IPS-NIHi11 (cell line): Measurements from ENCODE around the gene KRT36.

Experiments
- DNase-seq: peaks from one replicate; pipeline ENCODE4 v3.0.0; 2012; ENCODE audit warnings: mixed read lengths, low spot score

KRT36 gene

DNA sequence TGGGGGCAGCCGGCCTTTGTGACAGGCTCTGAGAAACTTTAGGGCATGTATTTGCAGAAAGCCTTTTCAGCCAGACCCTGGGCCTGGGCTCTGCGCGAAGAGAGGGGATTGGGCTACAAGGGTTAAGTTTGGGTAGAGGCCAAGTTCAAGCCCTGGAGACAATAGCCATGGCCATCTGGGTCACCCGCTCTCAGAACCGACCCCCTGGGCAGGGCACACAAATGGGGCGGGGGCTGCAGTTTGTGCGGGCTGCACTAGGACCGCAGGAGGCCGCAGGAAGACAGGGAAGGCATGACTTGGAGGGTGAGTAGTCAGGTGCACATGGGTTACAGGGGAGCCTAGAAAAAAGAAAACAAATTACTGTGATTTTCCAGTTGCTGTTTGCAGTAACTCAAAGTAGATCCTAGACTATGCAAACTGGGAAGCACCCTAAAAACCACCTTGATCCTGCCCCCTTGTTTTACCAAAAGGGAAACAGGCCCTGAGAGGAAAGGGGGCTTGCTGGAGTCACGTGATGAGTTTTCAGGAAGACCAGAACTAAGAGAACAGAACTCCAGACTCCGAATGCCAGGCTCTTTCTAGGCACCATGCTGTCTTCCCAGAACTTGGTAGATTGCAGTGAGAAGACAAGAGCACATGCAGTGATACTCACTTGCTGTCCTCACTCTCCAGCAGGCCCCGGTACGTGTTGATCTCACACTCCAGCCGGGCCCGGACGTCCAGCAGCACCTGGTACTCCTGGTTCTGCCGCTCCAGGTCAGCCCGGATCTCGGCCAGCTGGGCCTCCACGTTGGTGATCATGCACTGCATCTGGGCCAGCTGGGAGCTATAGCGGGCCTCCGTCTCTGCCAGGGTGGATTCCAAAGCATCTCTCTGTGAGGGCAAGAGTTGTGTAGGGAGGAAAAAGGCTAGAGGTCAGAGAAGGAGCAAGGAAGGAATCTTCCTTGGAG lies 12.6 kb downstream of the KRT36 start:
- DNase-seq = no peak

DNA sequence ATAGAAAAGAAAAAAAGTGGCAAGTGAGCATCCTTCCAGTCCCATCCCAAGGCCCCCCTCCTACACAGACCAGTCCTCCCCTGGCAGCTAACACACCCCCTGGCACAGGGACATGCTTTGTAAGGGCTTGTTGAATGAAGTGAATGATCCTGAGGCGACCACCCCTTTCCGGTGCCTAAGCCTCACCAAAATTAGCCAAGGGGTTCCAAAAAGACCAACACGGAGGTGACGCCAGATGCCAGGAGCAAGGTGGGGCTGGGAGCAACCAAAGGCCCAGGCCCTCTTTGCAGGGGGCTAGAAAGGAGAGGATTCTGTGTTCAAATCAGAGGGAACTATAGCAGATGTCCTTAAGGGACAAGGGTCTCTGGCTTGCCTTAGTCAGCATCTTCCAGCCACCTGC lies 14.3 kb downstream of the KRT36 start:
- DNase-seq = no peak

DNA sequence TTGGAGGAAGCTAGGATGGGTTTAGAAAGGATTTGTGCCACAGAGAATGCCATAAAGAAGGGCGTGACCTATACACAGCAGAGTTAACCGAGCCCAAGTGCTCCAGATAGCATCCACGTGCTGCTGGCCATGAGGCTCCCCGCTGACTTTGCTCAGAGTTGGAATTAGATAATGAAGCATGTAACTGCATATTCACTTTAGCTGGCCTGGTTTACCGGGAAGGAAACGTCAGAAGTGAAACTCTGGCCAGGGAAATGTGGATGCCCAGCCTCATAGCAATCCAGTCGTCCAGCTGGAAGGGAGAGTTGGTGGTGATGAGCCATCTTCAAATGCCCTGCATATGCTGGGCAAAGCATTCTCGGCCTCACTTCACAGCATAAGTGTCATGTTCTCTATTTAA lies 14.8 kb downstream of the KRT36 start:
- no peak for DNase-seq

DNA sequence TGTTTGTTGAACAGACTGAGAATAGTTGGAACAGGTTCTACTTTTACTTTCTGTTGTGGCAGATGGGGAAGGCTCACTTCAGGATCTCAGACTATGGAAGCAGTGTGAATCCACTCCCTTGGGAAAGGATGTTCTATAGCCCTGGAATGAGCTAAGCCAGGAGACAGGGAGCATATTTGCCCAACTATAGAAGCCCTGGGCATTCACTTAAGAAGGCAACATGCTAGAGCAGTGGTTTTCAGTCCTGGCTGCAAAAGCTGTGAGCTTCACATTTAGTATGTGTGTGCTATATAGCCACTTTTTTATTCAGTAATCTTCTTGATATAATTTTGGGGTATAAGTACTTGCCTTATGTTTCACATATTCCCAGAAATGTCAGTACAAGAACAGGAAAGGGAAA lies 21.4 kb downstream of the KRT36 start:
- DNase-seq = no peak

DNA sequence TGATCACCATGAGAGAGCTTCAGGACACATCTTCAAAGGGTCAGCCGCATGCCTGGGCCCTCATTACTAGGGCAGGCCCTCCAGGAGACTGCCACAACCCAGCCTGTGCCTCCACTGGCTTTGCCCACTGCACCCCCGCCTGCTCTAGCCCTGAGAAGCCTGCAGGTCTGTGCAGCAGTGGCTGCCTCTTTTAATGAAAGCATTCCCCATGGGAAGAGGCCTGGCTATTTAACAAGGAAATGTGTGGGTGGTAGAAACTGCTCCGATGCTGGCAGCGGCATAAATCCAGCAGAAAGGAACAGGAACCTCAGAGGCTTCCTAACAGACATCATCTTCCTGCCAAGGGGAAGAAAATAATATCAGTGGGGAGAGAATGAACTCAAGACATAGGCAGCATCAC lies 22.1 kb downstream of the KRT36 start:
- no peak for DNase-seq

DNA sequence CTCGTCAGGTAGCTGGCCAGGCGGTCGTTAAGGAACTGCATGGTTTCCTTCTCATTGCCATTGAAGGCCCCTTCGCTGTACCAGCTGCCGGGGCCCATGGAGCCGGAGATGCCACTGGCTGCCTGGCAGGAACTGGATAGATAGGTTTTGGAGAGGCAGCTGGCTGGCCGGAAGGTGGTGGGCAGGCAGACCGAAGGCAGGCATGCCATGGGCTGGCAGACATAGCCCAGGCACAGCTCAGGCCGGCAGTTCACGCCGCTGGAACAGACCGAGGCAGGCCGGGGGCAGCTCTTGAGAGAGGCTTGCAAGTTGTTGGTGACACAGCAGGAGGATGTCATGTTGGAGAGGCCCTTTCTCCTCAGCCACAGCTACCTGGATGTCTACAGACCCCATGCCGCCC lies 22.7 kb downstream of the KRT36 start, which contains the start of gene KRT32:
KRT32 (minus strand) TSS at position 399 of the 400 bp plus-strand sequence; CDS start at position 338, 61 bp downstream.
- DNase-seq = no peak

DNA sequence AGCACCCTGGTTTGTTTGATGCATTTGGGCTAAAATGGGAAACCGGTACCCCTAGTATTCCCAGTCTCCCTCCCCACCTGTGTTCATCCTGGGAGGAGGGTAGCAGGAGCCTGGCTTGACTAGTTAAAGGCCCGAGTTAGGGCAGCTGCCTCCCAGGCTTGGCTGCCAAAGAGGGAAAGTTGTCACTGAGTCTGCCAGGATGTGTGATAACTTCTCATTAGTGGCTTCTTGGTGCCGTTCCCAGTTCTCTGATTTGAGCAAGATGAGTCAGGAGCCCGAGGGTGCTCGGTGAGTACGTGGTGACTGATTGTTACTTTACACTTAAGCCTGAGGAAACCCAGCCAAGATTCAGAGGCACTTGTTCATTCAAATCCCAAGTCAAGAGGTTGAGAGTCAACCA lies 25.0 kb downstream of the KRT36 start:
- no peak for DNase-seq

DNA sequence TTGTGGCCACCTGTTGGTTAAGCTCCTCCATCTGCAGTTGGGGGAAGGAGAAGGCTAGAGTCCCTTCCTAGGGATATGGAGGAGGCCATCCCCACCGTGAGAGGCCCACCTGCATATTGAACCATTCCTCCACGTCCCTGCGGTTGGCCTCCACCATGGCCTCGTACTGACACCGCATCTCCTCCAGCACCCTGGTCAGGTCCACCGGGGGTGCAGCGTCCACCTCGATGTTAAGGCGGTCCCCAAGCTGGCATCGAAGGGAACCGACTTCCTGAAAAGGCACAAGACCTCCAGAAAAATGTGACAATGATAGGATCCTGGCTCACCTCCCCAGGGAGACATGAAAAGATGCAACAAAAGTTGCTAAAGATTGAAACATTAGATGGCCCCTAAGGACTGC lies 25.5 kb downstream of the KRT36 start:
- DNase-seq = no peak

DNA sequence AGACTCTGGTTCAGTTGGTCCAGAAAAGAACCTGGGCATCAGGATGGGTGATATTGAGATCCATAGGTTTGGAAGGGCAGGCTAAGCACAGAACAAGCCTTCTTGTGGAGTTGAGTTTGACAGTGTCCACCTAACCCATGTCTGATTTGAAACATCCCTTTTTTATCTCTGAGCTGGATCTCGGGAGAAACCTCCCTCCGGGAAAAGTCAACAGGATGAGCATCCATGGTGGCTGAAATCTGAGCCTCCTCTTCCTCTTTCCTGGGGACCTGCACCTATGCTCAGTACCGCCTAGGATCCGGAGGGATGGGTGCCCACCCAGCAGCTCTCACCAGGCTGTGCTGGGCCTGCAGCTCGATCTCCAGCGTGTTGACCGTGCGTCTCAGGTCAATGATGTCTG lies 26.0 kb downstream of the KRT36 start:
- DNase-seq = no peak

DNA sequence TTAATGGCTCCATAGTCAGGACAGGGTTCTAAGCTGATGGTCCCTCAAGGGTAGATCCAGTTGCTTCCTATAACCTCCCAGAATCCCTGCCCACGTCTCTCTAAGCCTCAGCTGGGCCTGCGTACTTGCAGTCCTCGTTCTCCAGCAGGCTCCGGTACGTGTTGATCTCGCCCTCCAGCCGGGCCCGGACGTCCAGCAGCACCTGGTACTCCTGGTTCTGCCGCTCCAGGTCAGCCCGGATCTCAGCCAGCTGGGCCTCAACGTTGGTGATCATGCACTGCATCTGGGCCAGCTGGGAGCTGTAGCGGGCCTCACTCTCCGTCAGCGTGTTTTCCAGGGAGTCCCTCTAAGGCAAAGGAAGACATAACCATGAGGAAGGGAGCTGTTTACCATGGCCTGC lies 27.0 kb downstream of the KRT36 start:
- DNase-seq = no peak

DNA sequence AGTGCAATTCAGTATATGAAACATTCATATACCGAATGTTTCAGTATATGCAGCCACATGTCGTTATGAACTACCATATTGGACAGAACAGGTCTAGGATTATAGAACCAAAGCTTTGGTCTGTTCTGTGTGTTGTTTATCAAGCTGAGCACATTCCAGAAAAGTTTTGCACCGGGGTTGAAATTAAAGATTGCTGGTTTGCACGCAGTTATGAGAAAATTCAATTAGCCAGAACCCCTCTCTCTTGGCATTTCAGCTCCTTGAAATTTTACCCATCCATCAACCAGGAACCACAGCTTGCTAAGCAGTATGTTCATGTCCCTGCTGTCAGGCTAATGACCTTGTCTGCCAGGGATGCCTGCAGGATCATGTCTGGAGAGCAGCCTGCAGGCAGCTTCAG lies 32.0 kb downstream of the KRT36 start:
- no peak for DNase-seq

DNA sequence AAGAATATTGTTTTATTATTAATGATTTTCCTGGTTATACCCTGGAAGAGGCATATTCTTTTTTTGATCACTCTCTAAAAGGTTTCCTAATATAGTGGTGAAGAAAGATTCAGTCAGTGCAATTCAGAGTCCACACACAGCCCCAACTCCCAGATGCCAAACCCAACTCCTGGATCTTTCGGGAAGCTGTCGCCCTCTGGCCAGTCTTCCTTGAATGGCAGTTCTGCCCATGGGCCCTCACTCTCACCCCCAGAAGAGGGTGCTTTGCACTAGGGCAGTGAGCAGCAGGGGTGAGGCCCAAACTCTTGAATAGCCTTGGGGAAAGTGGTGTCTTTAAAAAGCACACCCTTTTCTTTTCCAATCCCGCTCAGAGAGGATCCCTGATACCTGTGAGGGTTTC lies 33.5 kb downstream of the KRT36 start:
- DNase-seq = peak; percentile 51

DNA sequence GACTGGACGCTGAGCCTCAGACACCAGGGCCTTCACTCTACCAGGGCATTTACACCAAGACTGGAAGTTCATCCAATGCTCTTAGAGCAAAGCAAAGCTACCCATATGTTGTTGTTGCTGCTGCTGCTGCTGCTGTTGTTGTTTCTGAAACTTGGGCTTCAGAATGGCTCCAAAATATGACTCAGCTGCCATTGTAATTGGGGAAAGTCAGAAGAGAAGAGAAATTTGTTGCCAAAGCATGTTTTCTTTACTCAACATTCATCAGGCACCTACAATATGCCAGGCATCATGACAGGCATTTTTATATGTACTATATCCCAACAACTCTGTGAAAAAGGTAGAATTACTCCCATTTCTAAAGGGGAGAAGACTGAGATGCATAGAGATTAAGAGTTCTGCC lies 34.5 kb downstream of the KRT36 start:
- DNase-seq = no peak

DNA sequence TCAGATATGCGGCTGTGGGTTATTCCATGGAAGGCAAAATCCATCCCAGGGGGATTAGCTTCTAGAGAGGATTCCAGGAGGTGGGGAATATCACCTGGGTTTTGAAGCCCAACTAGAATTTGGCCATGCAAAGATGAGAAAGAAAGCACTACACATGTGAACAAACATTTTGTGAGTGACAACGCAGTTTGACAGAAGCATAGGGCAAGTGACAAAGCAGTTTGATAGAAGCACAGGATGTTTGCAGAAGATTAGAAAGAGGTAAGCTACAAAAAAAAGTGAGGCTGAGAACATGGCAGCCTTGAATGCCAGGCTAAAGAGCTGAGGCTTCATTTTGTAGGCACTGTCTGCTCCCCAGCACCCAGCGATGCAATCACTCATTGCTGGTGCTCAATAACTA lies 36.6 kb downstream of the KRT36 start:
- no peak for DNase-seq

DNA sequence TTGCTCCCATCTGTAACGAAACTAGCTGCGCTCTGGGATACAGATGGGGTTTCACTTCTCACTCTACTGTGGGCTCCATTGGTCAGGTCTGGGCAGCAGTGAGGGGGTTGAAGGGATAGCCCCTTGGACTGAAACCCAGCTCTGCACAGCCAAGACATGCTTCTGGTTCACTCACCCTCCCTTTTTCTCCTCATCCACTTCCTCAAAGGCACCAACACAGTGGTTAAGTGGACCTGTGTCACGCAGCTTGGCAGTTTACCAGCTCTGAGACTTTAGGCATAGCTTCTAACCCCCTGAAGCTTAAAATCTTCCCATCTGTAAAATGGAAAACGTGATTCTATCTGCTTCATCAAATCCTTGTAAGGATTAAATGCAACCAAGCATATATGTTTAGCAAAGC lies 37.4 kb downstream of the KRT36 start:
- DNase-seq = no peak

DNA sequence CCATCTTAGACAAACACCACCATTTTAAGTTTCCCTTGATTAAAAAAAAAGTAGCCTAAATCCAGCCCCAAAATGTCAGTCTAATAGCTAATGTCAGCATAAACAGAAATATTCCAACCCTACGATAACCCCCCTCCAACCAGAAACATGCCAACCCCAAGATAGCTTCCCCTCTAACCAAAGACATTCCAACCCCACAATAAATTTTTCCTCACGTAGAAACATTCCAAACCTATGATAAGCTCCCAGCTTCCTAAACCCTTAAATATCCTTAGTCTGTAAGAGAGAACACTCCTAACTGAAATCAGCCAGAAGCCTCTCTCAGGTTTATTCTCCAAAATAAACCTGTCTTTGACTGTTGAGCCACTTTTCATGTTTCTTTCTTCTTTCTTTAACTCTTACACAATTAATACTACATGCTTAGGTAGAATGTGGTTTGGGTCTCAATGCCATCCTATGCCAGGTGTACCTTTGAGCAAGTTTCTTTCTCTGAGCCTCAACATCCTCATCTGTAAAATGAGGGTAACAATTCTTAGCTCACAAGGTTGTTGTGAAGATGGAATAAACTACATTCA lies 38.5 kb downstream of the KRT36 start:
- DNase-seq = no peak

DNA sequence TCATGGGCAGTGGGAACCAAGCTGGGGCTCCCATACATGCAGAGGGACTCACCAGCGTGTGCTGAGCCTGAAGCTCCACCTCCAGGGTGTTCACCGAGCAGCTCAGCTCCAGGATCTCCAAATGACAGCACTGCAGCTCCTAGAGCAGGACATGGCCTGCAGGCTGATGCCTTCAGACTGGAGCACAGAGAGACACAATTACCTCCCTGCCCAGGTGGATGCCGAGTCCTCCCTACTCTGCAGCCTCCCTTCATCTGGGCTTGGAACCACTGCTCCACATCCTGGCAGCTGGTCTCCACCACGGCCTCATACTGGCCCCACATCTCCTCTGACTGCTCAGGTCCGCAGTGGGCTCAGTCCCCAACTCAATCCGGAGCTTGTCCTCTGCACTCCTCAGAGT lies 40.7 kb downstream of the KRT36 start:
- DNase-seq = no peak

DNA sequence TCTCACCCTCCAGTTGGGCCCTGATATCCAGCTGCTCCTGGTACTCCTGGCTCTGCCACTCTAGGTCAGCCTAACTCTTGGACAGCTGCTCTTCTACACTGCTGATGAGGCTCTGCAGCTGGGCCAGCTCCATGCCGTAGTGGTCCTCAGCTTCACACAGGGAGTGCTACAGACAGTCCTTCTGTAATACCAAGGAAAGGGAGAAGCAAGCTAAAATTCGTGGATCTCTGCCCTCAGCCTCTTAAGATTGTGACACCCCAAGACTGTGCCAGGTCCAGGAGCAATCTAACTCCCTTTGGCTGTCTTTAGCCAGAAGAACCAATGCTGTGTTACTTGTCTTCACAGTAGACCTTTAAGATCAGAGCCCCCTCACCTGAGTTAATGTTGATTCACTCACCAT lies 41.2 kb downstream of the KRT36 start:
- no peak for DNase-seq

DNA sequence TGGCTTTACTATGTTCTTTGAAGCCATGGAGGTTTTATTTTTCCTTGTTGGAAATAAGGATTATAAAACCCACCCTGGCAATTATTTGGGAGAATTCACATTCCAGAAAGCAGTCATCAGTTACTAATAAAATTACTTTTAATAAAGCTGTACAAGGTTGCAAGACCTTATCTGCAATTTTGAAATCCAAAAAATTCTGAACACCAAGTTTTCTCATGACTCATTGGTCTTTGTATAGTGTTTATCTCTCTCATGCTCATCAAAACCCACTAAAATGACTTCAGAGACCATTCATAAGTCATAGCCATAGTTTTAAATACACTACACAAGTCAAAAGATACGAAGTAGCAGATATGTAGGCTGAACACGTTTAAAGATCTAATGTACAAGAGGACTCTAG lies 42.9 kb downstream of the KRT36 start:
- DNase-seq = no peak

DNA sequence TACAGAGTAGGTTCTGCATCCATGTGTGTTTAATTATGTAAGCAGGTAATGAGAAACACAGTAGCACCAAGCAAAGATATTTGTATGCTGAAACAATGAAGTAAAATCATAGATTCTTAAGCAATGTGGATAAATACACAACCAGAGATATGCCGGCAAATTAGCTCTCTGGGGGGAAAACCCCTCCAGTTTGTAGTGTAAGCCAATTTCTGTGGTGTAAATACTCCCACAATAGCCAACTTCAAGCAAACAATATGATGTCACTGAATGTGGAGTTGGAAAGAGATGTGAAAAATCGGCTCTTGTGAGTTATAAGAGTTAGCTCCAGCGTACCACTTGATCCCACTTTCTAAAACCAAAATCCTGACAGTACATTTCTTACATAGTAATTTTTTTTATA lies 45.1 kb downstream of the KRT36 start:
- no peak for DNase-seq

DNA sequence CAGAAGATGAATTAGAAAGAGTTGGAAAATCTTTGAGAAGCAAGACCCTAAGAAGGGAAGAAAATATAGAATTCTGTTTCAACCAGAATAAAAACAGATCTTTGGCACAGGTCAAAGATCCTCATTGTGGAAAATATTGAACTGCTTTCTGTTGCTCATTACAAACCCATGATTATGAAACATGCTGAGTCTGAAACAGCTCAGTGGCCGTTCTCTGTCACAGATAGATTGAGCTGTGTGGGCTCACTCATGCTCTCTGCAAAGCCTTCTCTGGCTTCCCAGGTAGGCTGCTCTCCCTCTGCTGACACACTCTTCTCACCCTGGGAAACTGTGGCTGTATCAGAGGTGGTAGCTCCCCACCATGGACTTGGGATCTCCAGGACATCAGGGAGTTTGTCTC lies 45.5 kb downstream of the KRT36 start:
- no peak for DNase-seq

DNA sequence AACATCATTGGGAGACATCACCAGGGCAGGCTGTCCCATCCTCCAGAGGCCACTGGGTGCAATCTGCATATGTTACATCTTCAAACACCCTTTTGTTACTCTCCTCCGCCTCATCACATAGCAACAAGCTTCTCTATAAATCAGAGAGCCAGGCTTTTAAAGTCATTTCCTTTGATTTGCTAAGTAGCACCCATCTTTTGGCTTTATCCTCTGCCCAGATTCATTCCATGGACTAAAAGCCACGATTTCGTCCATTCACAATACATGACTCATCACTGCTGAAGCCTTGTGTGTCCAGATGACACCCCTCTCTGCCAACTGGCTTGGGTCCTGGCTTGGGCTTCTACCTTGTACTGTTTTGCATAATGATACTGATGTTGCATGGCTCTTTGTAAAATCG lies 47.0 kb downstream of the KRT36 start:
- no peak for DNase-seq

DNA sequence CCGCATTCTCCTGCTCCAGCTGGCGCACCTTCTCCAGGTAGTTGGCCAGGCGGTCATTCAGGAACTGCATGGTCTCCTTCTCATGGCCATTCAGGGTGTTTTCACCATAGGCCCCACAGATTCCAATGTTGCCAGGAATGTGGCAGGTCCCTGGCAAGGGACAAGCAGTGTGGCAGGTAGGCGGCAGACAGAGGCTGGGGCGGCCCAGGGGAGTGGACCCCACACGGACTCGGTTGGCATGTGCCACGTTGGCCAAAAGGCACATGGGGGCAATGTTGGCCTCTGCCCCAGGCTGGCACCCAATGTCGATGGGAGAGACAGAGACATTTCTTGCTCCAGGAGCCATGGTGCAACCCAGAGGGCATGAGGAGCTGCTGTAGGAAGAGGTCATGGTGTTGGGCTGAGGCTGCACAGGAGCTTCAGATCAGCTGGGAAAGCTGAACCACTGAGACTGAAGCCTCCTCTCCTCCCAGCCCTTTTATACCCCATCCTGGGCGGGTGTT lies 49.1 kb downstream of the KRT36 start, which contains the start of gene KRT38:
KRT38 (minus strand) TSS at position 453 of the 503 bp plus-strand sequence; CDS start at position 391, 62 bp downstream.
- DNase-seq = no peak
